Gastroesophageal sphincter (tissue), 4 donors: ENCODE measurements around the gene MRPS26. TPM values are rescaled to one million over a fixed set of nuclear protein-coding genes. Genes with fewer than 3 reads are reported as not detected.
"Not testable (repeated sequence)": the region's sequence is repeated elsewhere in the genome, so short reads cannot be mapped to it uniquely, and the experiment has no call there.

Experiments
- ATAC-seq: fragments of 150-250 bp; one replicate; pipeline ENCODE4 v1.9.1; 2016; ENCODE audit warnings: mild to moderate bottlenecking, moderate library complexity
- H3K27ac ChIP-seq, 4 donors: fragments of 200-600 bp; sonication (generic) in 3 of 4; 1 replicate in 3 of 4; 2 replicates in 1 of 4; pipeline ENCODE4 v1.5.1; 2016 to 2019
- H3K27me3 ChIP-seq: fragments of 200-600 bp; sonication (generic); one replicate; pipeline ENCODE4 v1.5.1; 2019
- H3K36me3 ChIP-seq, 2 donors: fragments of 200-600 bp; sonication (generic); one replicate each; pipeline ENCODE4 v1.5.1; 2019; ENCODE audit warnings: control low read depth in 1 of 2
- H3K4me1 ChIP-seq, 3 donors: fragments of 200-600 bp; sonication (generic); 1 replicate in 2 of 3; 2 replicates in 1 of 3; pipeline ENCODE4 v1.5.1; 2016 to 2019; ENCODE audit warnings: control low read depth in 2 of 3
- H3K4me3 ChIP-seq, 2 donors: fragments of 200-600 bp; sonication (generic); one replicate each; pipeline ENCODE4 v1.5.1; 2019; ENCODE audit warnings: mild to moderate bottlenecking in 1 of 2, moderate library complexity in 1 of 2
- H3K9me3 ChIP-seq, 3 donors: fragments of 200-600 bp; sonication (generic); one replicate each; pipeline ENCODE4 v1.5.1; 2017 to 2019; ENCODE audit warnings: control low read depth in 2 of 3
- EP300 ChIP-seq: sonication (generic); formaldehyde crosslinking; IDR thresholded peaks from one replicate; pipeline ENCODE4 v1.6.1; 2017; ENCODE audit warnings: antibody characterized with exemption, mild to moderate bottlenecking
- POLR2A ChIP-seq, 2 donors: fragments of 450-650 bp; IDR thresholded peaks; one replicate each; pipeline ENCODE4 v1.6.1; 2017; ENCODE audit warnings: antibody characterized with exemption in 2 of 2, mild to moderate bottlenecking in 2 of 2, moderate library complexity in 1 of 2
- POLR2AphosphoS5 ChIP-seq: sonication (generic); formaldehyde crosslinking; IDR thresholded peaks from one replicate; pipeline ENCODE4 v1.6.1; 2017; ENCODE audit warnings: antibody characterized with exemption
- WGBS, 2 donors: methylation state at CpG; one replicate each; pipeline ENCODE4 v1.1.5; 2018; ENCODE audit warnings: low coverage in 1 of 2; 5-methylcytosine and 5-hydroxymethylcytosine counted together
- total RNA-seq, 4 donors: library from RNA; depleted of rRNA; stranded (reverse); fragments of >200 nt; gene quantifications; one replicate each; pipeline ENCODE4 v1.1.0, GENCODE V29; 2016
- TF ChIP-seq, protein P1 (sequence below), 4 experiments: fragments of 200-600 bp in 2 of 4; fragments of 450-650 bp in 2 of 4; sonication (generic) in 1 of 4; IDR thresholded peaks; one replicate each; pipeline ENCODE4 v1.5.1; 2017 to 2019; ENCODE audit warnings: antibody characterized with exemption in 4 of 4, mild to moderate bottlenecking in 2 of 4, moderate library complexity in 2 of 4

Gene MRPS26
- total RNA-seq, 4 donors from 2014 or later, result 67.3 to 80.8 (median 72.7) TPM

DNA sequence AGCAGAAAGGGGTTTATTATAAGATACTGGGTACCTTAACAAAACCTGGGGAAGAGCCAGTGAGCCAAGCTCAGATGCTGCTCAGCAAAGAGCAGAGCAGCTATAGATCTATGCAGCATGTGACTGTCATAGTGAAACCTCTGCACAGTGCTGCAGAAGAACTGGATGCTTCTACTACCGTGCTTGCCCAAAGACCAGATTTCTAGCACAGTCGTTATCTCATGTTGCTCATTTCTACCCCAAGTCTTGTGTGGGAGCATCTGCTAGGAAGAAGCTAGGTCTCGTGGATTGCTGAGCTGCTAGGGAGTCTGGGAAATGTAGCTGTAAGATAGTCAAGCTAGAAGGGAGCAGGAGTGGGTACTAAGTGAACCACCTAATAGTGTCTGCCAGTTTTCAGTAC lies 34.1 kb upstream of the MRPS26 start:
- no peak overlapping the region for H3K4me3 ChIP-seq
- H3K27me3 ChIP-seq, result no peaks in the 10 kb centered on the region
- H3K27ac ChIP-seq, result no peak overlapping the region
- ATAC-seq, result no peak
- no peaks in the 10 kb centered on the region for H3K4me1 ChIP-seq
- 33 to 100% methylated on average over 1 of the region's 3 CpGs for WGBS, 2 donors
- no peaks in the 10 kb centered on the region for H3K9me3 ChIP-seq
- peaks cover 0 to 98% of the 10 kb centered on the region in 2 donors for H3K36me3 ChIP-seq
- no peak for TF ChIP-seq EP300
- no peak for TF ChIP-seq POLR2AphosphoS5
- TF ChIP-seq, protein P1, sequence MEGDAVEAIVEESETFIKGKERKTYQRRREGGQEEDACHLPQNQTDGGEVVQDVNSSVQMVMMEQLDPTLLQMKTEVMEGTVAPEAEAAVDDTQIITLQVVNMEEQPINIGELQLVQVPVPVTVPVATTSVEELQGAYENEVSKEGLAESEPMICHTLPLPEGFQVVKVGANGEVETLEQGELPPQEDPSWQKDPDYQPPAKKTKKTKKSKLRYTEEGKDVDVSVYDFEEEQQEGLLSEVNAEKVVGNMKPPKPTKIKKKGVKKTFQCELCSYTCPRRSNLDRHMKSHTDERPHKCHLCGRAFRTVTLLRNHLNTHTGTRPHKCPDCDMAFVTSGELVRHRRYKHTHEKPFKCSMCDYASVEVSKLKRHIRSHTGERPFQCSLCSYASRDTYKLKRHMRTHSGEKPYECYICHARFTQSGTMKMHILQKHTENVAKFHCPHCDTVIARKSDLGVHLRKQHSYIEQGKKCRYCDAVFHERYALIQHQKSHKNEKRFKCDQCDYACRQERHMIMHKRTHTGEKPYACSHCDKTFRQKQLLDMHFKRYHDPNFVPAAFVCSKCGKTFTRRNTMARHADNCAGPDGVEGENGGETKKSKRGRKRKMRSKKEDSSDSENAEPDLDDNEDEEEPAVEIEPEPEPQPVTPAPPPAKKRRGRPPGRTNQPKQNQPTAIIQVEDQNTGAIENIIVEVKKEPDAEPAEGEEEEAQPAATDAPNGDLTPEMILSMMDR (IDR thresholded peaks at IDR 0.05), result no peak
- TF ChIP-seq POLR2A (IDR thresholded peaks at IDR 0.05), result no peak

GRCh38 chr20:3013771-3014170 lies 32.1 kb upstream of the MRPS26 start:
- H3K4me3 ChIP-seq, result no peak overlapping the region
- H3K9me3 ChIP-seq, result no peaks in the 10 kb centered on the region
- 96 to 100% methylated on average over 2 to 5 of the region's 5 CpGs for WGBS, 2 donors
- peaks cover 0 to 85% of the 10 kb centered on the region in 2 donors for H3K36me3 ChIP-seq
- no peak overlapping the region for H3K27ac ChIP-seq
- no peaks in the 10 kb centered on the region for H3K27me3 ChIP-seq
- ATAC-seq, result no peak
- H3K4me1 ChIP-seq, result no peaks in the 10 kb centered on the region
- no peak for TF ChIP-seq POLR2AphosphoS5
- TF ChIP-seq POLR2A (IDR thresholded peaks at IDR 0.05), result no peak
- TF ChIP-seq, protein P1 (IDR thresholded peaks at IDR 0.05), result no peak
- TF ChIP-seq EP300, result no peak

DNA sequence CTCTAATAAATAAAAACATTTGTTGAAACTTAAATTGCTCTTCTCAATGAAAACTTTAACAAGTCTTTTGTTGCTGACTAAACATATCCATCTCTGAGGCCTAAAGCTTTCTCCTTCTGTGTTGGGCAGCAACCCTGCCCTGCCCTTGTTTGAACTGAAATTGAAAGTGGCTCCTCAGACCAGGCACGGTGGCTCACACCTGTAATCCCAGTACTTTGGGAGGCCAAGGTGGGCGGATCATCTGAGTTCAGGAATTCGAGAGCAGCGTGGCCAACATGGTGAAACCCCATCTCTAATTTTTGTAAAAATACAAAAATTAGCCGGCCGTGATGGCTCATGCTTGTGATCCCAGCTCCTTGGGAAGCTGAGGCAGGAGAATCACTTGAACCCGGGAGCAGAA lies 31.7 kb upstream of the MRPS26 start:
- TF ChIP-seq POLR2AphosphoS5 (no peak), EP300 (no peak), POLR2A (IDR thresholded peaks at IDR 0.05) (no peak)
- TF ChIP-seq, protein P1 (IDR thresholded peaks at IDR 0.05), result no peak
- Histone ChIP-seq H3K9me3 (no peaks in the 10 kb centered on the region), H3K4me3 (no peak overlapping the region), H3K4me1 (no peaks in the 10 kb centered on the region), H3K36me3 (peaks cover 0 to 81% of the 10 kb centered on the region in 2 donors), H3K27ac (no peak overlapping the region), H3K27me3 (no peaks in the 10 kb centered on the region)
- 82 to 100% methylated on average over 2 of the region's 7 CpGs for WGBS, 2 donors
- no peak for ATAC-seq

GRCh38 chr20:3014662-3015061 lies 31.2 kb upstream of the MRPS26 start:
- Histone ChIP-seq H3K27me3 (no peaks in the 10 kb centered on the region), H3K4me3 (no peak overlapping the region), H3K4me1 (no peaks in the 10 kb centered on the region), H3K27ac (no peak overlapping the region), H3K36me3 (peaks cover 0 to 76% of the 10 kb centered on the region in 2 donors), H3K9me3 (no peaks in the 10 kb centered on the region)
- ATAC-seq, result no peak
- TF ChIP-seq, protein P1 (IDR thresholded peaks at IDR 0.05), result no peak
- TF ChIP-seq POLR2A (IDR thresholded peaks at IDR 0.05), result no peak
- no peak for TF ChIP-seq POLR2AphosphoS5
- no peak for TF ChIP-seq EP300
- 73 to 100% methylated on average over 1 to 3 of the region's 3 CpGs for WGBS, 2 donors

GRCh38 chr20:3015302-3015701 lies 30.6 kb upstream of the MRPS26 start:
- 80 to 95% methylated on average over 1 to 5 of the region's 5 CpGs for whole genome bisulfite sequencing, 2 donors
- H3K4me1 ChIP-seq, ATAC-seq, H3K27me3 ChIP-seq, H3K27ac ChIP-seq, H3K4me3 ChIP-seq, H3K9me3 ChIP-seq: not testable (repeated sequence)
- H3K36me3 ChIP-seq, result peaks cover 0 to 74% of the 10 kb centered on the region in 2 donors
